Activated B cell treated with CpG ODN at 0.5 μM for 24 hours (primary cell): ENCODE data around the gene SRSF5. TPM values are rescaled to one million over a fixed set of nuclear protein-coding genes. Genes with fewer than 3 reads are reported as not detected.
A peak's percentile ranks its signal among the peaks of the same experiment; 100 is the strongest.

ENCODE experiments used
- ATAC-seq: fragments of 200-7000 bp; cut with Tn5 transposase; one replicate; pipeline ENCODE4 v1.10.0; 2021; ENCODE audit warnings: low read depth, mild to moderate bottlenecking, moderate library complexity
- CTCF ChIA-PET: fragments of 350-600 bp; sonication (Branson Sonifier 250); formaldehyde crosslinking; loops from one replicate; lab custom pipeline; 2021; ENCODE audit warnings: antibody characterized with exemption; lab: Charles Lee
- POLR2A ChIA-PET: fragments of 350-600 bp; sonication (Branson Sonifier 250); formaldehyde crosslinking; loops from one replicate; lab custom pipeline; 2021; ENCODE audit warnings: antibody characterized with exemption; lab: Charles Lee
- DNase-seq: peaks from one replicate; pipeline ENCODE4 v3.0.0; 2022
- H3K27ac Mint-ChIP-seq: one replicate; pipeline ENCODE4 v1.8.0; 2020; ENCODE audit warnings: mixed read lengths
- H3K27me3 Mint-ChIP-seq: one replicate; pipeline ENCODE4 v1.8.0; 2021; ENCODE audit warnings: mixed read lengths
- H3K36me3 Mint-ChIP-seq: one replicate; pipeline ENCODE4 v1.8.0; 2021; ENCODE audit warnings: low read depth, mixed read lengths
- H3K4me1 Mint-ChIP-seq: one replicate; pipeline ENCODE4 v1.8.0; 2021; ENCODE audit warnings: mixed read lengths
- H3K4me3 Mint-ChIP-seq: one replicate; pipeline ENCODE4 v1.8.0; 2020; ENCODE audit warnings: mild to moderate bottlenecking, mixed read lengths
- H3K9me3 Mint-ChIP-seq: one replicate; pipeline ENCODE4 v1.8.0; 2020; ENCODE audit warnings: mixed read lengths
- intact Hi-C: fragments of 100-400 bp; cut with micrococcal nuclease; formaldehyde crosslinking; loops from one replicate; pipeline ENCODE4 v1.15.1; 2024
- total RNA-seq: library from RNA; stranded (reverse); gene quantifications from 2 replicates; pipeline ENCODE4 v1.2.3, GENCODE V29; 2022
- TF ChIP-seq, protein P1 (sequence below): fragments of 200-600 bp; IDR thresholded peaks from one replicate; pipeline ENCODE4 v1.8.0; 2022; ENCODE audit warnings: antibody characterized with exemption, mild to moderate bottlenecking

SRSF5 gene
- total RNA-seq, 1 donor from 2014 or later, result 422 TPM

DNA sequence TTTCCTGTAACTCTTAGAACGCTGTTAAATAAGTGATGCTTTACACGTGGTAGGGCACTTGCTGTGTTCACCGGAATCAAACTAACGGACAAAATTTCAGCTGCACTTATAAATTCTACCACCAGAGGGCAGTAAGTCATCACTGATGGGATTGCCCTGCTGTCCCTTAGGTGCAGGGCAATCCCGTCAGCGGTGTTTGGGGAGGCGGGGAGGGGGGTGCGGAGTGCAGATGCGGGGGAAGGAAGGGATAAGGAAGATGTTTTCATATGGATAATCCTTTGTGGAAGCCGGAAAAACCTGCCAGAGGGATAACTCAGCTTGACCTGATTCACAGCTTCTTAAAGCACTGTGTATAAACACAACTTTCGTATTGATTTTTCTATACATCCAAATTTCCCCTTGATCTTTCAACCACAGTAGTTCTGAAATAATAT lies 51.8 kb downstream of the SRSF5 start:
- Mint-ChIP-seq H3K36me3 (no peaks in the 10 kb centered on the region), H3K27me3 (peaks cover 4% of the 10 kb centered on the region), H3K27ac (no peak overlapping the region), H3K4me1 (peaks cover 4% of the 10 kb centered on the region), H3K4me3 (no peak overlapping the region), H3K9me3 (no peaks in the 10 kb centered on the region)
- DNase-seq (peak; percentile 20), ATAC-seq (peak; percentile 70)
- TF ChIP-seq, protein P1, sequence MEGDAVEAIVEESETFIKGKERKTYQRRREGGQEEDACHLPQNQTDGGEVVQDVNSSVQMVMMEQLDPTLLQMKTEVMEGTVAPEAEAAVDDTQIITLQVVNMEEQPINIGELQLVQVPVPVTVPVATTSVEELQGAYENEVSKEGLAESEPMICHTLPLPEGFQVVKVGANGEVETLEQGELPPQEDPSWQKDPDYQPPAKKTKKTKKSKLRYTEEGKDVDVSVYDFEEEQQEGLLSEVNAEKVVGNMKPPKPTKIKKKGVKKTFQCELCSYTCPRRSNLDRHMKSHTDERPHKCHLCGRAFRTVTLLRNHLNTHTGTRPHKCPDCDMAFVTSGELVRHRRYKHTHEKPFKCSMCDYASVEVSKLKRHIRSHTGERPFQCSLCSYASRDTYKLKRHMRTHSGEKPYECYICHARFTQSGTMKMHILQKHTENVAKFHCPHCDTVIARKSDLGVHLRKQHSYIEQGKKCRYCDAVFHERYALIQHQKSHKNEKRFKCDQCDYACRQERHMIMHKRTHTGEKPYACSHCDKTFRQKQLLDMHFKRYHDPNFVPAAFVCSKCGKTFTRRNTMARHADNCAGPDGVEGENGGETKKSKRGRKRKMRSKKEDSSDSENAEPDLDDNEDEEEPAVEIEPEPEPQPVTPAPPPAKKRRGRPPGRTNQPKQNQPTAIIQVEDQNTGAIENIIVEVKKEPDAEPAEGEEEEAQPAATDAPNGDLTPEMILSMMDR, result no peak
- ChIA-PET POLR2A (no interaction called here), CTCF (interaction anchor here (0.6 to 2.5 kb wide), 12 partner anchors 10 to 1934 kb away, joined by 3 to 24 read pairs (median 4); no protein-coding TSS in a partner anchor)
- intact Hi-C loops, result loop anchor here (1.0 to 5.0 kb wide), 7 partner anchors 209 to 1154 kb away; partner anchors contain the start of gene PCNX1

DNA sequence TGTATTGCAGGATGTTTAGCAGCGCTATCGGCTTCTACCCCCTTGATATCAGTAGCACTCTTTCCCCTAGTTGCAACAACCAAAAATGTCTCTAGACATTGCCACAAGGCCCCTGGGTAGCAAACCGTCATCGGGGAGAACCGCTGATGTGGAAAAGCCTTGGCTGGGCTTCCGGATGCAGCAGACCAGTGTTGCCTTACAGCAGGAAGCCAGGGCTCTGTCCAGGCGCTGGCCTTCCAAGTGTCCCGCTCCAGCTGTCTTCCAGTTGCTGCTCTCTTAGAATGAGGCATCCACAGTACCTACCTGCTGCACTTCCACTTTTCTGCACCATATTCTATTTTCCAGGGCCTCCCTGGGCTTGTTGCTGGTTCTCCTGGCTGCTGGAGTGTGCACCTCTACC lies 52.7 kb downstream of the SRSF5 start:
- peaks cover 4% of the 10 kb centered on the region for H3K4me1 Mint-ChIP-seq
- no peak for DNase-seq
- H3K27ac Mint-ChIP-seq, result no peak overlapping the region
- no peaks in the 10 kb centered on the region for H3K36me3 Mint-ChIP-seq
- POLR2A ChIA-PET, result no interaction called here
- H3K9me3 Mint-ChIP-seq, result no peaks in the 10 kb centered on the region
- no peak for ATAC-seq
- no peak overlapping the region for H3K4me3 Mint-ChIP-seq
- CTCF ChIA-PET, result interaction anchor here (0.6 to 2.5 kb wide), 2 partner anchors 208 to 254 kb away, joined by 3 to 13 read pairs; no protein-coding TSS in a partner anchor
- intact Hi-C loops, result loop anchor here (2.0 to 5.0 kb wide), 3 partner anchors 232 to 895 kb away; no protein-coding TSS in a partner anchor
- peaks cover 4% of the 10 kb centered on the region for H3K27me3 Mint-ChIP-seq
- TF ChIP-seq, protein P1, result no peak

DNA sequence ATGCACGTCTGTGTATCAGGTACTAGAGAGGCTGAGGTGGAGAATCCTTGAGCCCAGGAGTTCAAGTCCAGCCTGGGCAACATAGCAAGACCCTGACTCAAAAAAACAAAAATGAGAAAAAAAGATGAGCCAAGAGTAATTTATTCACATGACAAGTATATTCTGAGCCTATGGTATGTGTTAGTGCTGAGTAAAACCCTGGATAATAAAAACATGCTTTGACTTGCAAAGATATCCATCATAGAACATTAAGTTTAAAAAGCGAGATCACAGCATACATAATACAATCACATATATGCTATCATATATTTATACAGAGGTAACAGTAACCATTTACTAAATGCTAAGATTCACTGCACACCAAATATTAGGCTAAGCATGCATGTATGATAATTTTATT lies 54.0 kb downstream of the SRSF5 start:
- Mint-ChIP-seq H3K27me3 (peaks cover 4% of the 10 kb centered on the region), H3K27ac (no peak overlapping the region), H3K36me3 (no peaks in the 10 kb centered on the region), H3K9me3 (no peaks in the 10 kb centered on the region), H3K4me3 (no peak overlapping the region), H3K4me1 (peaks cover 4% of the 10 kb centered on the region)
- DNase-seq (no peak), ATAC-seq (no peak)
- intact Hi-C loops, result no loop called here
- CTCF ChIA-PET, result no interaction called here
- TF ChIP-seq, protein P1, result no peak
- POLR2A ChIA-PET, result no interaction called here

Other genes with a start within 250 kb of the SRSF5 start
- 0.05 TPM in 1 of 2 replicates, not detected in the other for gene CCDC177, start 192.3 kb upstream of the SRSF5 start, total RNA-seq
- gene SUSD6, start 155.5 kb upstream of the SRSF5 start, total RNA-seq, result 63.5 and 67.1 TPM in 2 replicates
- not detected in 2 replicates for gene SLC10A1, start 30.1 kb downstream of the SRSF5 start, total RNA-seq
- gene SMOC1, start 112.3 kb downstream of the SRSF5 start, total RNA-seq, result not detected in 2 replicates